WTC11 (cell line): ENCODE measurements around the gene CACNA1D.

Experiments used
- CREM ChIP-seq: sonication (generic); formaldehyde crosslinking; IDR thresholded peaks from 2 replicates; pipeline ENCODE4 v1.8.1; 2022; ENCODE audit warnings: mild to moderate bottlenecking, missing genetic modification reagents, moderate library complexity
- CTCF ChIP-seq: fragments of 200-600 bp; IDR thresholded peaks from 2 replicates; pipeline ENCODE4 v1.8.0; 2022; ENCODE audit warnings: antibody characterized with exemption
- ETV6 ChIP-seq: sonication (generic); formaldehyde crosslinking; IDR thresholded peaks from 2 replicates; pipeline ENCODE4 v1.8.1; 2022; ENCODE audit warnings: mild to moderate bottlenecking, missing genetic modification reagents
- FOXJ3 ChIP-seq: sonication (generic); formaldehyde crosslinking; IDR thresholded peaks from 2 replicates; pipeline ENCODE4 v1.9.0; 2021; ENCODE audit warnings: missing genetic modification reagents, mild to moderate bottlenecking, borderline replicate concordance
- HMGA2 ChIP-seq: fragments of 250-450 bp; sonication (Bioruptor Pico); IDR thresholded peaks from 2 replicates; pipeline ENCODE4 v1.4.0; 2021; ENCODE audit warnings: mild to moderate bottlenecking, moderate library complexity
- IRF2 ChIP-seq: sonication (generic); formaldehyde crosslinking; IDR thresholded peaks from 2 replicates; pipeline ENCODE4 v1.8.0; 2022; ENCODE audit warnings: low read depth, missing genetic modification reagents, borderline replicate concordance
- JUN ChIP-seq: sonication (generic); formaldehyde crosslinking; IDR thresholded peaks from 2 replicates; pipeline ENCODE4 v1.8.0; 2023; ENCODE audit warnings: mild to moderate bottlenecking, missing genetic modification reagents
- PRDM15 ChIP-seq: sonication (generic); formaldehyde crosslinking; IDR thresholded peaks from 2 replicates; pipeline ENCODE4 v1.8.0; 2022; ENCODE audit warnings: missing genetic modification reagents
- PREB ChIP-seq: sonication (generic); formaldehyde crosslinking; IDR thresholded peaks from 2 replicates; pipeline ENCODE4 v1.8.1; 2022; ENCODE audit warnings: mild to moderate bottlenecking, missing genetic modification reagents, moderate library complexity, borderline replicate concordance
- SMAD4 ChIP-seq: sonication (generic); formaldehyde crosslinking; IDR thresholded peaks from 2 replicates; pipeline ENCODE4 v1.8.0; 2022; ENCODE audit warnings: mild to moderate bottlenecking, missing genetic modification reagents
- SP1 ChIP-seq: sonication (generic); formaldehyde crosslinking; conservative IDR thresholded peaks from 2 replicates; pipeline ENCODE4 v1.8.1; 2022; ENCODE audit warnings: missing genetic modification reagents
- TF ChIP-seq, protein P1 (sequence below): sonication (generic); formaldehyde crosslinking; IDR thresholded peaks from 2 replicates; pipeline ENCODE4 v1.8.0; 2022; ENCODE audit warnings: mild to moderate bottlenecking, missing genetic modification reagents

- TF ChIP-seq CTCF = no peak
- TF ChIP-seq IRF2 (CRISPR knock-in tag) = no peak
- TF ChIP-seq ETV6 (CRISPR knock-in tag) = no peak
- TF ChIP-seq PREB (CRISPR knock-in tag) = no peak
- no peak for TF ChIP-seq JUN (CRISPR knock-in tag)
- no peak for TF ChIP-seq HMGA2 (CRISPR knock-in tag)
- TF ChIP-seq SP1 (CRISPR knock-in tag) = no peak
- TF ChIP-seq FOXJ3 (CRISPR knock-in tag) = no peak
- TF ChIP-seq, protein P1, sequence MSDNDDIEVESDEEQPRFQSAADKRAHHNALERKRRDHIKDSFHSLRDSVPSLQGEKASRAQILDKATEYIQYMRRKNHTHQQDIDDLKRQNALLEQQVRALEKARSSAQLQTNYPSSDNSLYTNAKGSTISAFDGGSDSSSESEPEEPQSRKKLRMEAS (CRISPR knock-in tag) = no peak
- no peak for TF ChIP-seq CREM (CRISPR knock-in tag)
- TF ChIP-seq PRDM15 (CRISPR knock-in tag) = no peak
- TF ChIP-seq SMAD4 (CRISPR knock-in tag) = no peak
These were observed 109.8 kb downstream of the CACNA1D start for GRCh38 chr3:53604232-53604631.
